ENCODE measurements around the gene WFS1.

WFS1 gene

GRCh38 chr4:6269616-6270511, at the start of gene WFS1:
Gene WFS1, plus strand, starts transcription at chr4:6269850. Its CDS starts 7,606 bp downstream, at chr4:6277456.
- peak; percentile 99 for DNase-seq (ENCODE audit: low spot score)

DNA sequence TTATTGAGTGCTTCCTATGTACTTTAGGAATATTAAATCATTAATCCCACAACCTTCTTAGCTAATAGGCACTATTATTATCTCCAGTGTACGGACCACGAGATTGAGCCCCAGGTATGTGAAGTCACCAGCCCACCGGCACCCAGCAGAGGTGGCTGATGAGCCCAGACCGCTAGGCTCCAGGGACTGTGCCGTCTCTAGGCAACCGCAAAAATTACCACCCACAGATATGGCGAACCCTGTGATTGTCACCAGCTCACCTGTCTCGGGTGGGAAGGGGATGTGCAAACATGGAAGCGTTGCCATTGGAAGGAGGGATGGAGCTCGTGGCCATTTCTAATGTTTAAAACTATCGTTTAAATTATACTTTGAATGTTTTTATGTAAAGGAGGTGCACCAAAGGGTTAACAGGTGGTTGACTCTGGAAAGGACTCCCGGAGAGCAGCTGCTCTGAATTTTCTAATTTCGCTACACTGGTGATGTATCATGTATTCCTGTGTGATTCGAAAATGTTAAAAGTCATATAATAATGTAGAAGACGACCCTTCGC, 48.3 kb upstream of the WFS1 start:
- DNase-seq (ENCODE audit: low spot score) = no peak

- DNase-seq (ENCODE audit: low spot score) = peak; percentile 11
These were observed 47.5 kb upstream of the WFS1 start for GRCh38 chr4:6221851-6222760.

DNA sequence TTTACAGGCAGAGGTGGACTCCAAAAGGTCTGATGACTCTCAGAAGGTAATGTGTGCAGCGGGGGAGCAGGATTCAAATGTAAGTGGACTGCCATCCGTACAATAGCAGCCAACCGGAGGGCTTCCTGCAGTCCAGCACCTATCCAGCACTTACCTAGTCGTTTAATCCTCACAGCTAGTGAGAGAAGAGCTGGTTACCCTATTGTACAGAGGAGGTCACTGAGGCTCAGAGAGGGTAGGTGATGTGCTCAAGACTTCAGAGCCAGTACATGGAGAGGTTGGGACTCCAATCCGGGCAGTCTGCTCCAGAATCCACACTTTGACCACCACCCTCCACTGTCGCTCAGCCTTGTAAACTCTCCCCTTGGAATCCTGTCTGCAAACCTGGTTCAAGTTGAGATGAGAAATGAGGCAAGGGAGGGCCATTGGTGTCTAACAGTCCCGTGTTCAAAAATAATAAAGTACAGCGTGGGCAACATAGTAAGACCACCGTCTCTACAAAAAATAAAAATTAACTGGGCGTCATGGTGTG, 46.8 kb upstream of the WFS1 start:
- DNase-seq (ENCODE audit: low spot score) = no peak

DNA sequence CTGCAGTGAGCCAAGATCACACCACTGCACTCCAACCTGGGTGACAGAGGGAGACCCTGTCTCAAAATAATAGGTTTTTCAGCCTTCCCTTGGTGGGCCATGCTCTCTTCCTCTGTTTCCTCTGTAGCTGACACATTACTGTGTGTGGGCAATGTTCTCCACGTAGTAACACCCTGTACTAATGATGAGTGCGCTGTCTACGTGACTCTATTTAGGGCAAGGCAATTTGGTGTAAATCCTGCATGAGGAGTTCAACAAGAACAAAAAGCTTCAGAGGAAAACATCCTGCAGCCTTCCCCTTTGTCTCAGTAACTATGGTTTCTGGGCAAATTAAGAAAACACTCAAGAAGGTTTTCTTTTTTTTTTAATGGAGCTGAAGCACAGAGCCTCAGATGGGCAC, 44.9 kb upstream of the WFS1 start:
- DNase-seq (ENCODE audit: low spot score) = no peak

DNA sequence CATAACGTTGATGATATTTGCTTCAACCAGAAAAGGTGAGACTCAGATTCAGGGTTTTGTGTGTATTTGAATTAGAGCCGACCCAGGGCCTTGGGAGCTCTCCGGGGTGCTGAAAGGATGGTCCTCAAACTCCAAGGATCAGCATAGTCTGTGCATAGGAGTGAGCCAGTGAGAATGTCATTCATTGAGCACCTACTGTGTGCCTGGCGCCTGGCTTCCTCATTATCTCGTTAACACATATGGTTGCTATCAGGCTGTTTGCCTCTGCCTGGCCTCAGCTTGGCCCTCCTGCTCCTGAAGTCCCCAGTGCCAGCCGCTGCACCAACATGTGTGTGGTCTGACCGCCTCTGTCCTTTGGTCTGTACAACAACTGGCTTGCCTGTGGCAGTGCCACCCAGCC, 44.2 kb upstream of the WFS1 start:
- DNase-seq (ENCODE audit: low spot score) = no peak

GRCh38 chr4:6226506-6226905, 43.1 kb upstream of the WFS1 start:
- DNase-seq (ENCODE audit: low spot score) = no peak

- DNase-seq (ENCODE audit: low spot score) = no peak
These were observed 42.1 kb upstream of the WFS1 start for GRCh38 chr4:6227412-6228157.

- no peak for DNase-seq (ENCODE audit: low spot score)
These were observed 41.2 kb upstream of the WFS1 start for GRCh38 chr4:6228158-6229067.

- no peak for DNase-seq (ENCODE audit: low spot score)
These were observed 40.6 kb upstream of the WFS1 start for GRCh38 chr4:6229095-6229494.

GRCh38 chr4:6229671-6230501, 39.8 kb upstream of the WFS1 start:
- DNase-seq (ENCODE audit: low spot score) = no peak

GRCh38 chr4:6230502-6230785, 39.2 kb upstream of the WFS1 start:
- DNase-seq (ENCODE audit: low spot score) = no peak

GRCh38 chr4:6230827-6231662, 38.6 kb upstream of the WFS1 start:
- no peak for DNase-seq (ENCODE audit: low spot score)

GRCh38 chr4:6231663-6232165, 37.9 kb upstream of the WFS1 start:
- no peak for DNase-seq (ENCODE audit: low spot score)

DNA sequence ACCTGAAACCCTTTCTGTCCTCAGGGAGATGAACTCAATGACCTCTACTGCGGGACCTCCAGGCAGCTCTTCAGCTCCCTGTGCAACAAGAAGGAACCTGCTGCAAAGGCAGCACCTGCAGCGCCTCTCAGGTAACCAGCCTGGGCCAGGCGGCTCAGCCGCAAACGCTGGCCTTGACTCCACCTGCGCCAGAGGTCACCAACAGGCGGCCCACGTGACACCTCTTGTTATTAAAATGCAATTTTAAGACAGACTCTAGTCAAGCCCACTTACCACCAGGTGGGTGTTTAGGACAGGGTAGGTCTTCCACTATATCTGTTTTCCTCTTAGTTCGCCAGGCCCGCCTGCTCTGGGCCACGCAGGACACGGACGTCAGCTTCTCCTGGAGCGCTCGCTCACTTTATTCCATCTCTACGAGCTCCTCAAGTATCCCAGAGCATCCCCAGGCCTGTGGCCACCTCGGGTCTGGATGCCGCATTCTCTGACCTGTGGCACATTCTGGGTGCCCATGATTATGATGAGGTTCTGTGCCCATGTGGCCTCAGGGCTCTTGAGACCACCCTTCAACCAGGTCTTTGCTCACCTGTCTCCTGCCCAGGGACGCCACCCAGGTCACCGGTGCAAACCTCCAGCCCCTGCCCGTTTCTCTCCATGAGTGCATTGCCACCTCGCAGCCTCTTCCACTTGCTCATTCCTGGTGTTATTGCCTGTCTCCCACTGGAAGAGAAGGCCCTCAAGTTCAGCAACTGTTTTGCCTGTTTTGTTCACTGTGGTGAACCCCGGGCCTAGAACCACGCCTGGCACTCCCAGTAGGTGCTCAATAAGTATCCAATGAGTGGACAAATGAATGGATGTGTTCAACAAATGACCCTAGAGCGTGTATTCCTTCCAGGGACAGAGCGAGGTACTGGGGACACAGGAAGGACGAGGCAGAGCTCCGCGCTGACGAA, 36.5 kb upstream of the WFS1 start:
- no peak for DNase-seq (ENCODE audit: low spot score)

DNA sequence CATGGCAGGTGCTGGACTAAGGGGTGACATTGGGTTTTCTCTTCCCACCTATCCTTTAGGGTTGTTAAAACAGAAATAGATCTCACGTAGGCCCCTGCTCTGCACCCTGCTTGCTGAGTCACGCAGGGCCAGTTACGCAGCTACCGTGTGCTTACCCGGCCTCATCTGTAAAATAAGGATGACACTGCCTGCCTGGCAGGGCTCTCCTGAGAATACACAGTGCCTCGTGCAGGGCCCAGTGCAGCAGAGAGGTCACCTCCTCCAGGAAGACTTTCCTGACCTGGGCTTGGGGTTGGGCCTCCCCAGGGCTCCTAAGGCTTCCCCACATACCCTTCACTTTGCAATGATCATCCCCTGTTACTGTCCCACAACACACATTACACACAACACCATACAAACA, 35.7 kb upstream of the WFS1 start:
- no peak for DNase-seq (ENCODE audit: low spot score)

- DNase-seq (ENCODE audit: low spot score) = no peak
These were observed 34.6 kb upstream of the WFS1 start for GRCh38 chr4:6235012-6235411.

Data from CD4-positive, alpha-beta T cell treated with Interleukin-15 for 4 hours (primary cell).